HFF-Myc (cell line): ENCODE data around the gene CDK3.

Source experiments
- DNase-seq: peaks from one replicate; pipeline ENCODE4 v3.0.0-alpha.2; 2011; ENCODE audit warnings: low read depth; ENCODE audit errors: extremely low read depth
- H3K4me3 ChIP-seq: replicated peaks from 2 replicates; pipeline ENCODE4 v1.5.1; 2011; ENCODE audit warnings: low read depth, mild to moderate bottlenecking, control low read depth, low read length
- TF ChIP-seq, protein P1 (sequence below): IDR thresholded peaks from 2 replicates; pipeline ENCODE4 v1.5.1; 2012; ENCODE audit warnings: mild to moderate bottlenecking, low read depth, low read length, control low read depth; ENCODE audit errors: missing control alignments

Gene CDK3

DNA sequence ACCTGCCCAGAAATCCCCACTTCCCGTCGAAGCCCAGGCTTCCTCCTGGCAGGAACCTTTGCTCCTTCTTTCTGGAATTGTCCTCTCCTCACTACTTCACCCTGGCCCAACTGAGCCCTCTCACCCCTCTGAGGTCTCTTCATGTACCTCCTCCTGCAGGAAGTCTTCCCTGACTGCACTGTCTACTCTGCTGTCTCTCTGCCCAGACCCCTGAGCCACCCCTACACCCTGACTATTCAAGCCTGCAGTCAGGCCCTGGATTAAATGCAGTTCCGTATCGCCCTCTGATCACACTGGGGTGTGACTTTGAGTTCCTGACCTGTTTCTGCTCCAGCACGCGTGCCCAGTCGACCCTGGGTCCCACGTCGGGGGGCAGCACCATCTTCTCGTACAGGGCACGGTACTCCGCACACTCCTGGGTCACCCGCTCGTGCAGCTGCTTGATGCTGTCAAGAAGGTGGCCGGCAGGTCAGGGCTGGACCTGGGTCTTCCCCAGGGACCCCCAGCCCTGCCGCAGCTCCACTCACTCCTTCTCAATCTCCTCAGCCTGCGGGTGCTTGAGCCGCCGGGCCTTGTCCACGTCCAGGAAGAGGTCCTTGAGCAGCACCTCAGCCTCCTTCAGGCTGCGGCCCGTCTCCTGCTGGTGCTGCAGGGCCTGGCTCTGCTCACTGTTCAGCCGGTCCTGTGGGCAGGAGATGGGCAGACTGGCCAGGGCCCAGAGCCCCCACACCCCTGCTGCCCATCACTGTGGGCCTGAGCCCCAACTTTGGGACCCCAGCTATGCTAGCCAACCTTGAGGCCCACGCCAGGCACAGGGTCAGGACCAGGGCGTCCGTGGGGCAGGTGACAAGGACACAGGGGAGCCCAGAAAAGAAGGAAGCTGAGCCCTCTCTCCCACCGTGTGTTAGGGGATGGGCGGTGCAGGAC lies 22.6 kb downstream of the CDK3 start:
- H3K4me3 ChIP-seq, result no peak overlapping the region
- TF ChIP-seq, protein P1, sequence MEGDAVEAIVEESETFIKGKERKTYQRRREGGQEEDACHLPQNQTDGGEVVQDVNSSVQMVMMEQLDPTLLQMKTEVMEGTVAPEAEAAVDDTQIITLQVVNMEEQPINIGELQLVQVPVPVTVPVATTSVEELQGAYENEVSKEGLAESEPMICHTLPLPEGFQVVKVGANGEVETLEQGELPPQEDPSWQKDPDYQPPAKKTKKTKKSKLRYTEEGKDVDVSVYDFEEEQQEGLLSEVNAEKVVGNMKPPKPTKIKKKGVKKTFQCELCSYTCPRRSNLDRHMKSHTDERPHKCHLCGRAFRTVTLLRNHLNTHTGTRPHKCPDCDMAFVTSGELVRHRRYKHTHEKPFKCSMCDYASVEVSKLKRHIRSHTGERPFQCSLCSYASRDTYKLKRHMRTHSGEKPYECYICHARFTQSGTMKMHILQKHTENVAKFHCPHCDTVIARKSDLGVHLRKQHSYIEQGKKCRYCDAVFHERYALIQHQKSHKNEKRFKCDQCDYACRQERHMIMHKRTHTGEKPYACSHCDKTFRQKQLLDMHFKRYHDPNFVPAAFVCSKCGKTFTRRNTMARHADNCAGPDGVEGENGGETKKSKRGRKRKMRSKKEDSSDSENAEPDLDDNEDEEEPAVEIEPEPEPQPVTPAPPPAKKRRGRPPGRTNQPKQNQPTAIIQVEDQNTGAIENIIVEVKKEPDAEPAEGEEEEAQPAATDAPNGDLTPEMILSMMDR, result no peak
- no peak for DNase-seq

DNA sequence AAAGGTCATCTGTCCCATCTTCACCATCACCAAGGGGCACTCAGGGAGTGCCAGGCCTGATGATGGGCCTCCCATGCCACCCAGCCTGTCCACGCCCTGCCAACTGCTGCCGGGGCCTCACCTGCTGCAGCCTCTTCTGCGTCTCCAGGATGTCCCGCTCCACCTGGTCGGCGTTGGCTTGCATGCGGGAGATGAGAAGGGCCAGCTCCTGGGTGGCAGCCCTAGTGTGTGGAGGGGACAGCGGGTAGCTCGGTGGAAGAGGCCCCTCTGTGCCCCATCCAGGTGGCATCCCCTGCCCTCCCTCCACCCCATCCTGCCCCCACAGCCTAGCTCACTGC lies 23.2 kb downstream of the CDK3 start:
- no peak for DNase-seq
- H3K4me3 ChIP-seq, result no peak overlapping the region
- TF ChIP-seq, protein P1, result no peak

DNA sequence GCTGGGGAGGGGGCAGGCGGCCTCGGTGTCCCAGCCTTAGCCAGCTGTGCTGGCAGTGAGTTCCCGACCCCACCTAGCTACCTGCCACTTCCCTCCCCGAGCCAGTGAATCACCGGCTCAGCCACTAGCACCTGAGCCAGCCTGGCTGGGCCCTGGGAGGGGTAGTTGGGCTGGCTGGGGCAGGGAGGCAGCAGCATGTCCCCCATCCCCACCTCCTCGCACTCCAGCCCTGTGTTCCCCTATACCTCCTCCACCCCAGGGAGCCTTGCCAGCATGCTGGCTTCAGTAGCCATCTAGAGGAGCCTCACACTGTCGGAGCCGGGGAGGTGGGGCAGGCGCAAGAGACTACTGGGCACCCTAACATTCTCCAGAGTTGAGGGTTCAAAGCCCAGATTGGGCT lies 23.7 kb downstream of the CDK3 start:
- TF ChIP-seq, protein P1, result no peak
- no peak overlapping the region for H3K4me3 ChIP-seq
- DNase-seq, result no peak

DNA sequence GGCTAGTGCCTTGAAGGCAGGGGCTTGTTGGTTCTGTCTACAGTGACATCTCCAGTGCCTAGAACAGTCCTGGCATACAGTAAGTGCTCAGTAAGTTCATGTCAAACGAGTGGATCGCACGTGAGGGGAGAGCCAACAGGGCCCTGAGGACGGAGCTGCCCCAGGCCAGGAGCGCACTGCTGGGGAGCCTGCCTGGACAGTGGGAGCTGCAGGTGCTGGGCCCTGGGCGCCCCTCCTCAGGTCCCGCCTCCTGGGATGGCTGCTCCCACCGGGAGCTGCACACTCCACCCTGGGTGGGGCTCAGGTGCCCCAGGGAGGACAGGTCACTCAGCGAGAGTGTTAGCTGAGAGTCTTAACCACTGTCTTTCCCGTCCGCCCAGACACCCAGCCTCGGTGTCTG lies 24.6 kb downstream of the CDK3 start:
- DNase-seq, result no peak
- TF ChIP-seq, protein P1, result no peak
- no peak overlapping the region for H3K4me3 ChIP-seq

DNA sequence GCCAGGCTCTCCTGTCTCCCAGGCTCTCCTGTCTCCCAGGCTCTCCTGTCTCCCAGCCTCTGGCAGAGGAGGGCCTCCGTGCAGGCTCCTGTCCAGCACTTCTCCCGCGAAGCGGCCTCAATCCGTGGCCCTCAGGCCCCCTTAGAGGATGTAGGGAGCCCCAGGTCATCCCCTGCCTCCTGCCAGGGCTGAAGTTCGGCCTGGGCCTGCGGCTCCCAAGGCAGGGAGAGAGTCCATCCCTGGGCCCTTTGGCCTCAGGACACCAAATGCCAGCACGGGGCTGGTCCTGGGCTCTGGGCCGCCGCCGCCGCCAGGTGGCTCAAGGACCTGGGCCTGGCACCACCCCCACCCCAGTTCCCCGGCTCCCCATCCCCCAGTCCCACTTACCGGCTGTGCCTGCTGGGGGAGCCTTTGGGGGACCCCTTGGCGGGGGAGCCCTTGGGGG lies 26.1 kb downstream of the CDK3 start:
- H3K4me3 ChIP-seq, result no peak overlapping the region
- DNase-seq, result no peak
- TF ChIP-seq, protein P1, result no peak

DNA sequence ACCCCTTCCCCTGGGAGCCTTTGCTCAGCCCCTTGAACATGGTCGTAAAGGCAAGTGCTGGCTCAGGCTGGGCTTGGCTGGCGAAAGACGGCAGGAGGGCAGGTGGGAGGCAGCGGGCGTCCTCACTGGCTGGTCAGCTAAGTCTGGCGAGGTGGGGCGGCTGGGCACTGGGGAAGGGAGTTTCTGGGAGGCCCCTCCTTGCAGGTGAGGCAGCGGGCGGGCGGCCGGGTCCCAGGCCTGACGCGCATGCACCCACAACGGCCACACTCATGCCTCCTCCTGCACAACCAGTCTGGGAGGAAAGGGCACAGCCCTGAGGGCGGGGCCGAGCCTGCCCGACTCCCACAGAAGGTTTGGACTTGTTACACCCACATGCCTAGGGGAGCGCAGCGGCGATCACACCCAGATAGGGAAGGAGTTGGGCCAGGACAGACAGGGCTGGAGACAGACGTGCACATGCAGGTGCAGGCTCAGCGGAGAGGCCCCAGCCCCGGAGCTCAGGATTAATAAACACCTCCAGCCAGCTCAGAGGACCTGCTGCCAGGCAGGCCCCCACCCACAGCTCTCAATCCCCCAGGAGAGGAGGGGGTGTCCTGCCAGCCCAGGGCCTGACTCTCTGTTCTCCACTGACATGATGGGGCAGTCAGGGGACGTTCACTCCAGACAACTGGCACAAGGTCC lies 26.6 kb downstream of the CDK3 start, which contains the start of gene EVPL:
Gene EVPL (minus strand): TSS at position 148 of the 681 bp plus-strand sequence. CDS start 108 bp downstream, at position 40.
- TF ChIP-seq, protein P1, result no peak
- H3K4me3 ChIP-seq, result no peak within 1 kb of the TSS
- no peak for DNase-seq
